Measurements from ENCODE around the gene HSD17B14. TPM values are rescaled to one million over a fixed set of nuclear protein-coding genes. Genes with fewer than 3 reads are reported as not detected.

The HSD17B14 gene
- total and polyA plus RNA-seq, 2 experiments from 2014 or later = 8.4 to 11.7 TPM

DNA sequence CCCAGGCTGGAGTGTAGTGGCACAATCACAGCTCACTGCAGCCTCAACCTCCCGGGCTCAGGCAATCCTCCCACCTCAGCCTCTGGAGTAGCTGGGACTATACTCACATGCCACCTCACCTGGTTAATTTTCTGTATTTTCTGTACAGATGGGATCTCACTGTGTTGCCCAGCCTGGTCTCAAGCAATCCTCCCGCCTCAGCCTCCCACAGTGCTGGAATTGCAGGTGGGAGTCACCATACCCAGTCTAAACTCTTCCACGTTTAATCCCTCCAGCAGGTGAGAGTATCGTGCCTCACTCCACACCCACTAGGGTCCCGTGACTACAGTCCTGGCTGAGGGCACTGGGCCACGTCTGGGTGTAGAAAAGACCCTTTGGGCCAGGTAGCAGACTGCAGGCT is 42.0 kb downstream of the HSD17B14 start (continued):
- TF ChIP-seq, protein P1, sequence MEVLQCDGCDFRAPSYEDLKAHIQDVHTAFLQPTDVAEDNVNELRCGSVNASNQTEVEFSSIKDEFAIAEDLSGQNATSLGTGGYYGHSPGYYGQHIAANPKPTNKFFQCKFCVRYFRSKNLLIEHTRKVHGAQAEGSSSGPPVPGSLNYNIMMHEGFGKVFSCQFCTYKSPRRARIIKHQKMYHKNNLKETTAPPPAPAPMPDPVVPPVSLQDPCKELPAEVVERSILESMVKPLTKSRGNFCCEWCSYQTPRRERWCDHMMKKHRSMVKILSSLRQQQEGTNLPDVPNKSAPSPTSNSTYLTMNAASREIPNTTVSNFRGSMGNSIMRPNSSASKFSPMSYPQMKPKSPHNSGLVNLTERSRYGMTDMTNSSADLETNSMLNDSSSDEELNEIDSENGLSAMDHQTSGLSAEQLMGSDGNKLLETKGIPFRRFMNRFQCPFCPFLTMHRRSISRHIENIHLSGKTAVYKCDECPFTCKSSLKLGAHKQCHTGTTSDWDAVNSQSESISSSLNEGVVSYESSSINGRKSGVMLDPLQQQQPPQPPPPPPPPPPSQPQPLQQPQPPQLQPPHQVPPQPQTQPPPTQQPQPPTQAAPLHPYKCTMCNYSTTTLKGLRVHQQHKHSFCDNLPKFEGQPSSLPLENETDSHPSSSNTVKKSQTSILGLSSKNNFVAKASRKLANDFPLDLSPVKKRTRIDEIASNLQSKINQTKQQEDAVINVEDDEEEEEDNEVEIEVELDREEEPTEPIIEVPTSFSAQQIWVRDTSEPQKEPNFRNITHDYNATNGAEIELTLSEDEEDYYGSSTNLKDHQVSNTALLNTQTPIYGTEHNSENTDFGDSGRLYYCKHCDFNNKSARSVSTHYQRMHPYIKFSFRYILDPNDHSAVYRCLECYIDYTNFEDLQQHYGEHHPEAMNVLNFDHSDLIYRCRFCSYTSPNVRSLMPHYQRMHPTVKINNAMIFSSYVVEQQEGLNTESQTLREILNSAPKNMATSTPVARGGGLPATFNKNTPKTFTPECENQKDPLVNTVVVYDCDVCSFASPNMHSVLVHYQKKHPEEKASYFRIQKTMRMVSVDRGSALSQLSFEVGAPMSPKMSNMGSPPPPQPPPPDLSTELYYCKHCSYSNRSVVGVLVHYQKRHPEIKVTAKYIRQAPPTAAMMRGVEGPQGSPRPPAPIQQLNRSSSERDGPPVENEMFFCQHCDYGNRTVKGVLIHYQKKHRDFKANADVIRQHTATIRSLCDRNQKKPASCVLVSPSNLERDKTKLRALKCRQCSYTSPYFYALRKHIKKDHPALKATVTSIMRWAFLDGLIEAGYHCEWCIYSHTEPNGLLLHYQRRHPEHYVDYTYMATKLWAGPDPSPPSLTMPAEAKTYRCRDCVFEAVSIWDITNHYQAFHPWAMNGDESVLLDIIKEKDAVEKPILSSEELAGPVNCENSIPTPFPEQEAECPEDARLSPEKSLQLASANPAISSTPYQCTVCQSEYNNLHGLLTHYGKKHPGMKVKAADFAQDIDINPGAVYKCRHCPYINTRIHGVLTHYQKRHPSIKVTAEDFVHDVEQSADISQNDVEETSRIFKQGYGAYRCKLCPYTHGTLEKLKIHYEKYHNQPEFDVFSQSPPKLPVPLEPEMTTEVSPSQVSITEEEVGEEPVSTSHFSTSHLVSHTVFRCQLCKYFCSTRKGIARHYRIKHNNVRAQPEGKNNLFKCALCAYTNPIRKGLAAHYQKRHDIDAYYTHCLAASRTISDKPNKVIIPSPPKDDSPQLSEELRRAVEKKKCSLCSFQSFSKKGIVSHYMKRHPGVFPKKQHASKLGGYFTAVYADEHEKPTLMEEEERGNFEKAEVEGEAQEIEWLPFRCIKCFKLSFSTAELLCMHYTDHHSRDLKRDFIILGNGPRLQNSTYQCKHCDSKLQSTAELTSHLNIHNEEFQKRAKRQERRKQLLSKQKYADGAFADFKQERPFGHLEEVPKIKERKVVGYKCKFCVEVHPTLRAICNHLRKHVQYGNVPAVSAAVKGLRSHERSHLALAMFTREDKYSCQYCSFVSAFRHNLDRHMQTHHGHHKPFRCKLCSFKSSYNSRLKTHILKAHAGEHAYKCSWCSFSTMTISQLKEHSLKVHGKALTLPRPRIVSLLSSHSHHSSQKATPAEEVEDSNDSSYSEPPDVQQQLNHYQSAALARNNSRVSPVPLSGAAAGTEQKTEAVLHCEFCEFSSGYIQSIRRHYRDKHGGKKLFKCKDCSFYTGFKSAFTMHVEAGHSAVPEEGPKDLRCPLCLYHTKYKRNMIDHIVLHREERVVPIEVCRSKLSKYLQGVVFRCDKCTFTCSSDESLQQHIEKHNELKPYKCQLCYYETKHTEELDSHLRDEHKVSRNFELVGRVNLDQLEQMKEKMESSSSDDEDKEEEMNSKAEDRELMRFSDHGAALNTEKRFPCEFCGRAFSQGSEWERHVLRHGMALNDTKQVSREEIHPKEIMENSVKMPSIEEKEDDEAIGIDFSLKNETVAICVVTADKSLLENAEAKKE (CRISPR knock-in tag; IDR thresholded peaks at IDR 0.05) = no peak
- TF ChIP-seq, protein P2, sequence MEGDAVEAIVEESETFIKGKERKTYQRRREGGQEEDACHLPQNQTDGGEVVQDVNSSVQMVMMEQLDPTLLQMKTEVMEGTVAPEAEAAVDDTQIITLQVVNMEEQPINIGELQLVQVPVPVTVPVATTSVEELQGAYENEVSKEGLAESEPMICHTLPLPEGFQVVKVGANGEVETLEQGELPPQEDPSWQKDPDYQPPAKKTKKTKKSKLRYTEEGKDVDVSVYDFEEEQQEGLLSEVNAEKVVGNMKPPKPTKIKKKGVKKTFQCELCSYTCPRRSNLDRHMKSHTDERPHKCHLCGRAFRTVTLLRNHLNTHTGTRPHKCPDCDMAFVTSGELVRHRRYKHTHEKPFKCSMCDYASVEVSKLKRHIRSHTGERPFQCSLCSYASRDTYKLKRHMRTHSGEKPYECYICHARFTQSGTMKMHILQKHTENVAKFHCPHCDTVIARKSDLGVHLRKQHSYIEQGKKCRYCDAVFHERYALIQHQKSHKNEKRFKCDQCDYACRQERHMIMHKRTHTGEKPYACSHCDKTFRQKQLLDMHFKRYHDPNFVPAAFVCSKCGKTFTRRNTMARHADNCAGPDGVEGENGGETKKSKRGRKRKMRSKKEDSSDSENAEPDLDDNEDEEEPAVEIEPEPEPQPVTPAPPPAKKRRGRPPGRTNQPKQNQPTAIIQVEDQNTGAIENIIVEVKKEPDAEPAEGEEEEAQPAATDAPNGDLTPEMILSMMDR (conservative IDR thresholded peaks at IDR 0.05; ENCODE audit: low read depth in 2 of 2) = no peak

DNA sequence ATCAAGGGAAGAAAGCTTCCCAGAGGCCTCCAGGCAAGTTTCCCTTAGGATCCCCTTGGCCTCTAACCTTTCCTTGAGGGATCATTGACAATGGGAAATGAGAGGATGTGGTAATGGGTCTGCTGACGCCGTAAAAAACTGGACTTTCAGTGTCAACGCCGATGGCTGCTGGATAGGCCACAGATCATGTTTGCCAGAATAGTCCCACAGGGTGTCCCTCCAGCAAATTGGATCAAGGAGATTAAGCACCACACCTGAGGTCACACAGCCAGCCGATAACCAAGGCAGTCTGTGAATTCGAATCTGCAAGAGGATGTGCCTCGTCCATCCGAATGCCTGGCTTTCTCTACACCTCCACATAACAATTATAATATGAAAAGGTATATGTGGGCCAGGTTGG is 43.0 kb downstream of the HSD17B14 start:
- no peak for DNase-seq (ENCODE audit: low spot score)
- no peaks in the 10 kb centered on the region; the same call in 2 of the 3 replicates for H3K36me3 Mint-ChIP-seq (ENCODE audit: low read depth)
- TF ChIP-seq STAT1 (IDR thresholded peaks at IDR 0.05; ENCODE audit: unreplicated experiment) (no peak), ZNF331 (CRISPR knock-in tag; IDR thresholded peaks at IDR 0.05; ENCODE audit: low read depth) (no peak), POLR2AphosphoS5 (IDR thresholded peaks at IDR 0.05; ENCODE audit: low read depth) (no peak)
- TF ChIP-seq, protein P1 (CRISPR knock-in tag; IDR thresholded peaks at IDR 0.05) = no peak

More for the DNA sequence above, 43.0 kb downstream of the HSD17B14 start:
- H3K27me3 Mint-ChIP-seq (ENCODE audit: insufficient read depth, low read depth, poor library complexity) = peaks cover 9% of the 10 kb centered on the region
- peak overlapping the region; percentile 32; the same call in 1 of the 2 replicates for H2AFZ ChIP-seq
- no peak overlapping the region for H3K4me3 ChIP-seq
- peaks cover 5% of the 10 kb centered on the region; the same call in 1 of the 2 replicates for H3F3A ChIP-seq (replicated peaks; ENCODE audit: low read depth)
- H3K4me1 Mint-ChIP-seq = peaks cover 11% of the 10 kb centered on the region; the same call in 2 of the 3 replicates
- no peaks in the 10 kb centered on the region for H4K20me1 ChIP-seq (replicated peaks; ENCODE audit: insufficient read depth)
- H3K36me3 ChIP-seq (ENCODE audit: insufficient read depth) = no peaks in the 10 kb centered on the region
- H3K9me3 Mint-ChIP-seq = no peaks in the 10 kb centered on the region
- H3K9me2 ChIP-seq (ENCODE audit: insufficient read depth) = no peaks in the 10 kb centered on the region
- H3K27ac ChIP-seq (ENCODE audit: low read depth) = no peak overlapping the region
- no peak overlapping the region for H3K27ac Mint-ChIP-seq
- ATAC-seq = no peak
- no peak overlapping the region for H3K4me2 ChIP-seq
- no peaks in the 10 kb centered on the region for H3K79me2 ChIP-seq (replicated peaks; ENCODE audit: insufficient read depth)
- H3K27me3 ChIP-seq (ENCODE audit: insufficient read depth) = no peaks in the 10 kb centered on the region
- H3K4me1 ChIP-seq (ENCODE audit: insufficient read depth) = no peaks in the 10 kb centered on the region; the same call in 1 of the 2 replicates
- no peak overlapping the region for H3K4me3 Mint-ChIP-seq
